Ascending aorta (tissue), 2 donors: ENCODE data around the gene GNPAT. TPM values are rescaled to one million over a fixed set of nuclear protein-coding genes. Genes with fewer than 3 reads are reported as not detected.

ENCODE experiments used
- DNase-seq, 2 donors: peaks; one replicate each; pipeline ENCODE4 v3.0.0-alpha.2; 2019; ENCODE audit warnings: low spot score in 2 of 2
- H3K27ac ChIP-seq, 2 donors: fragments of 200-600 bp; sonication (generic); one replicate each; pipeline ENCODE4 v1.5.1; 2016 to 2017; ENCODE audit warnings: mild to moderate bottlenecking in 1 of 2
- H3K27me3 ChIP-seq: fragments of 200-600 bp; sonication (generic); one replicate; pipeline ENCODE4 v1.5.1; 2017
- H3K36me3 ChIP-seq, 2 donors: fragments of 200-600 bp; sonication (generic); one replicate each; pipeline ENCODE4 v1.5.1; 2016
- H3K4me1 ChIP-seq, 2 donors: fragments of 200-600 bp; sonication (generic); one replicate each; pipeline ENCODE4 v1.5.1; 2016 to 2017; ENCODE audit warnings: mild to moderate bottlenecking in 1 of 2
- H3K4me3 ChIP-seq, 2 donors: fragments of 200-600 bp; sonication (generic); one replicate each; pipeline ENCODE4 v1.5.1; 2016 to 2017; ENCODE audit warnings: mild to moderate bottlenecking in 1 of 2
- H3K9me3 ChIP-seq, 2 donors: fragments of 200-600 bp; sonication (generic); one replicate each; pipeline ENCODE4 v1.5.1; 2016
- intact Hi-C: fragments of 100-400 bp; cut with DNase I; formaldehyde crosslinking; loops from one replicate; pipeline ENCODE4 v1.15.1; 2023
- total RNA-seq: library from RNA; depleted of rRNA; stranded (reverse); fragments of >200 nt; gene quantifications from one replicate; pipeline ENCODE4 v1.1.0, GENCODE V29; 2016
- TF ChIP-seq, protein P1 (sequence below), 3 experiments: fragments of 200-600 bp in 2 of 3; fragments of 450-650 bp in 1 of 3; sonication (generic) in 2 of 3; IDR thresholded peaks; one replicate each; pipeline ENCODE4 v1.5.1; 2016 to 2019; ENCODE audit warnings: antibody characterized with exemption in 3 of 3, mild to moderate bottlenecking in 1 of 3, moderate library complexity in 1 of 3

The GNPAT gene
- total RNA-seq, 1 donor from 2014 or later: 34.8 TPM

- DNase-seq: no peak
- H3K9me3 ChIP-seq: no peaks in the 10 kb centered on the region
- H3K27ac ChIP-seq: no peak overlapping the region
- no peaks in the 10 kb centered on the region for H3K4me1 ChIP-seq
- no peak overlapping the region for H3K4me3 ChIP-seq
- TF ChIP-seq, protein P1, sequence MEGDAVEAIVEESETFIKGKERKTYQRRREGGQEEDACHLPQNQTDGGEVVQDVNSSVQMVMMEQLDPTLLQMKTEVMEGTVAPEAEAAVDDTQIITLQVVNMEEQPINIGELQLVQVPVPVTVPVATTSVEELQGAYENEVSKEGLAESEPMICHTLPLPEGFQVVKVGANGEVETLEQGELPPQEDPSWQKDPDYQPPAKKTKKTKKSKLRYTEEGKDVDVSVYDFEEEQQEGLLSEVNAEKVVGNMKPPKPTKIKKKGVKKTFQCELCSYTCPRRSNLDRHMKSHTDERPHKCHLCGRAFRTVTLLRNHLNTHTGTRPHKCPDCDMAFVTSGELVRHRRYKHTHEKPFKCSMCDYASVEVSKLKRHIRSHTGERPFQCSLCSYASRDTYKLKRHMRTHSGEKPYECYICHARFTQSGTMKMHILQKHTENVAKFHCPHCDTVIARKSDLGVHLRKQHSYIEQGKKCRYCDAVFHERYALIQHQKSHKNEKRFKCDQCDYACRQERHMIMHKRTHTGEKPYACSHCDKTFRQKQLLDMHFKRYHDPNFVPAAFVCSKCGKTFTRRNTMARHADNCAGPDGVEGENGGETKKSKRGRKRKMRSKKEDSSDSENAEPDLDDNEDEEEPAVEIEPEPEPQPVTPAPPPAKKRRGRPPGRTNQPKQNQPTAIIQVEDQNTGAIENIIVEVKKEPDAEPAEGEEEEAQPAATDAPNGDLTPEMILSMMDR (IDR thresholded peaks at IDR 0.05): no peak
- no peaks in the 10 kb centered on the region for H3K27me3 ChIP-seq
- peaks cover 55 to 89% of the 10 kb centered on the region in 2 donors for H3K36me3 ChIP-seq
- intact Hi-C loops: no loop called here
Measured at GRCh38 chr1:231272173-231272572, 31.2 kb downstream of the GNPAT start.

- H3K27me3 ChIP-seq: no peaks in the 10 kb centered on the region
- H3K27ac ChIP-seq: no peak overlapping the region
- H3K36me3 ChIP-seq: peaks cover 49 to 85% of the 10 kb centered on the region in 2 donors
- no peak overlapping the region for H3K4me3 ChIP-seq
- DNase-seq: no peak
- H3K9me3 ChIP-seq: no peaks in the 10 kb centered on the region
- intact Hi-C loops: no loop called here
- TF ChIP-seq, protein P1 (IDR thresholded peaks at IDR 0.05): no peak
- H3K4me1 ChIP-seq: no peaks in the 10 kb centered on the region
Measured at GRCh38 chr1:231272880-231273279, 31.9 kb downstream of the GNPAT start.

DNA sequence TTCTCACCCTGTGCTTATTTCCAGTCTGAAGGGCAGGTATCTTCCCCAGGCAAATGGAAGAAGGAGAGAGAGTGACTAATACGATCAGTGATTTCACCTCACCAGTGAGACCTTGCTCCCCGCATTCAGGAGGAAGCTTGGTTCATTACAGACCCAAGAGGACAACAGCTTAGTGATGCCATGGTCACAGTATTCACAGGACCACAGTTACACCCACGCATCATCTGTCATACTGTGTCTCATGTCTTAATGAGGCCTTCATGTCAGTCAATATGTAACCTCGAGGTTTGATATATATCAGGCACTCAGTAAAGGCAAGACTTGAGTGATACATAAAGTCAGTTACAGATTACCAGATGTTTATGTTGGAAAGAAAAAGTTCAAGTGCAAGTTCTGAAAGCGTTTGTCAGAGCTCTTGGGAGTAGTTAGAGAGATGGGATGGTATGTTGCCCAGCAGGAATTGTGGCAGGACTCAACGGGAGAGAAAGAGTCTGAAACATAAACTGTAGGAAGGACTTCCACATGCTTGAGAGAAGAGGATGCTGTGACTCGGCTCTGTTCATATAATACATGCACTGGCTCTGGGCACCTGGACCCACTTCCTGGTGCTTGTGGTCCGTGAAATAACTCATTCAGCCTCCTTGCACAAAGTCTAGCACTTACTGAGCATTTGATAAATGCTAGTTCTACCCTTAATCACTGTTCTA is 33.3 kb downstream of the GNPAT start:
- intact Hi-C loops: no loop called here
- H3K4me3 ChIP-seq: no peak overlapping the region
- no peak overlapping the region for H3K27ac ChIP-seq
- H3K36me3 ChIP-seq: peaks cover 36 to 71% of the 10 kb centered on the region in 2 donors
- no peaks in the 10 kb centered on the region for H3K27me3 ChIP-seq
- no peaks in the 10 kb centered on the region for H3K4me1 ChIP-seq
- H3K9me3 ChIP-seq: no peaks in the 10 kb centered on the region
- DNase-seq: no peak
- TF ChIP-seq, protein P1 (IDR thresholded peaks at IDR 0.05): no peak

GRCh38 chr1:231278100-231278790 is 37.2 kb downstream of the GNPAT start:
- TF ChIP-seq, protein P1 (IDR thresholded peaks at IDR 0.05): no peak
- Histone ChIP-seq H3K9me3 (no peaks in the 10 kb centered on the region), H3K4me3 (no peak overlapping the region), H3K36me3 (peaks cover 22 to 43% of the 10 kb centered on the region in 2 donors), H3K27me3 (no peaks in the 10 kb centered on the region), H3K27ac (no peak overlapping the region), H3K4me1 (no peaks in the 10 kb centered on the region)
- no peak for DNase-seq
- intact Hi-C loops: no loop called here

GRCh38 chr1:231279081-231279480 is 38.1 kb downstream of the GNPAT start:
- Histone ChIP-seq H3K27me3 (no peaks in the 10 kb centered on the region), H3K4me3 (no peak overlapping the region), H3K4me1 (no peaks in the 10 kb centered on the region), H3K27ac (no peak overlapping the region), H3K9me3 (no peaks in the 10 kb centered on the region), H3K36me3 (peaks cover 20 to 34% of the 10 kb centered on the region in 2 donors)
- no peak for DNase-seq
- TF ChIP-seq, protein P1 (IDR thresholded peaks at IDR 0.05): no peak
- intact Hi-C loops: no loop called here
